ACC112 (cell line): ENCODE results near the gene AP1M2.

Experiments
- H2AFZ ChIP-seq: fragments of 200-600 bp; sonication (generic); one replicate; pipeline ENCODE4 v1.6.0; 2017; ENCODE audit warnings: antibody characterized with exemption, low read length; ENCODE audit not compliant: unreplicated experiment
- H3K27ac ChIP-seq: fragments of 200-600 bp; sonication (generic); 2 replicates; pipeline ENCODE4 v1.5.1; 2014; ENCODE audit warnings: low read depth, mild to moderate bottlenecking, antibody characterized with exemption, low read length, moderate library complexity
- H3K27me3 ChIP-seq: fragments of 200-600 bp; sonication (generic); 2 replicates; pipeline ENCODE4 v1.6.1; 2014; ENCODE audit warnings: mild to moderate bottlenecking, antibody characterized with exemption, low read length, moderate library complexity, mixed read lengths; ENCODE audit not compliant: insufficient read depth
- H3K36me3 ChIP-seq: fragments of 200-600 bp; sonication (generic); 2 replicates; pipeline ENCODE4 v1.6.1; 2016; ENCODE audit warnings: mild to moderate bottlenecking, antibody characterized with exemption, low read length, moderate library complexity, mixed read lengths; ENCODE audit not compliant: insufficient read depth
- H3K4me1 ChIP-seq: fragments of 200-600 bp; sonication (generic); one replicate; pipeline ENCODE4 v1.6.1; 2016; ENCODE audit warnings: low read length, mixed read lengths; ENCODE audit not compliant: insufficient read depth, unreplicated experiment, control insufficient read depth
- H3K4me3 ChIP-seq: fragments of 200-600 bp; sonication (generic); 2 replicates; pipeline ENCODE4 v1.5.1; 2014; ENCODE audit warnings: mild to moderate bottlenecking, low read depth, low read length
- H3K79me2 ChIP-seq: fragments of 200-600 bp; sonication (generic); one replicate; pipeline ENCODE4 v1.6.0; 2016; ENCODE audit warnings: low read length; ENCODE audit not compliant: control insufficient read depth, unreplicated experiment, insufficient read depth

AP1M2 gene

GRCh38 chr19:10618846-10619245 is 31.7 kb upstream of the AP1M2 start:
- no peak overlapping the region for H3K27ac ChIP-seq
- peaks cover 6% of the 10 kb centered on the region for H3K4me1 ChIP-seq
- H3K27me3 ChIP-seq = no peaks in the 10 kb centered on the region
- no peak overlapping the region for H3K4me3 ChIP-seq
- H3K79me2 ChIP-seq = peaks cover 15% of the 10 kb centered on the region
- H2AFZ ChIP-seq = no peak overlapping the region
- H3K36me3 ChIP-seq = no peaks in the 10 kb centered on the region

- H3K4me1 ChIP-seq = peaks cover 9% of the 10 kb centered on the region
- peak overlapping the region; percentile 29; the same call in 1 of the 2 replicates for H3K4me3 ChIP-seq
- peak overlapping the region; percentile 50 for H2AFZ ChIP-seq
- H3K79me2 ChIP-seq = peaks cover 15% of the 10 kb centered on the region
- peak overlapping the region; percentile 82 for H3K27ac ChIP-seq
- no peaks in the 10 kb centered on the region for H3K27me3 ChIP-seq
- H3K36me3 ChIP-seq = no peaks in the 10 kb centered on the region
Observed at GRCh38 chr19:10617409-10618121, 30.5 kb upstream of the AP1M2 start.

GRCh38 chr19:10615429-10616023 is 28.4 kb upstream of the AP1M2 start:
- Histone ChIP-seq H3K79me2 (peaks cover 13% of the 10 kb centered on the region), H3K27me3 (no peaks in the 10 kb centered on the region), H2AFZ (no peak overlapping the region), H3K4me3 (no peak overlapping the region), H3K4me1 (peaks cover 13% of the 10 kb centered on the region), H3K27ac (no peak overlapping the region), H3K36me3 (no peaks in the 10 kb centered on the region)

- Histone ChIP-seq H3K27me3 (no peaks in the 10 kb centered on the region), H3K36me3 (no peaks in the 10 kb centered on the region), H3K27ac (no peak overlapping the region), H3K4me1 (peaks cover 12% of the 10 kb centered on the region), H3K79me2 (peaks cover 13% of the 10 kb centered on the region), H3K4me3 (peak overlapping the region; percentile 12; the same call in 1 of the 2 replicates), H2AFZ (no peak overlapping the region)
Observed at GRCh38 chr19:10612499-10613119, 25.5 kb upstream of the AP1M2 start.

- no peak overlapping the region for H2AFZ ChIP-seq
- H3K79me2 ChIP-seq = peaks cover 9% of the 10 kb centered on the region
- H3K4me1 ChIP-seq = peaks cover 7% of the 10 kb centered on the region
- H3K36me3 ChIP-seq = no peaks in the 10 kb centered on the region
- H3K4me3 ChIP-seq = no peak overlapping the region
- no peak overlapping the region for H3K27ac ChIP-seq
- no peaks in the 10 kb centered on the region for H3K27me3 ChIP-seq
Observed at GRCh38 chr19:10611907-10612306, 24.8 kb upstream of the AP1M2 start.

GRCh38 chr19:10604460-10604980 is 17.4 kb upstream of the AP1M2 start:
- no peaks in the 10 kb centered on the region for H3K27me3 ChIP-seq
- no peak overlapping the region for H3K4me3 ChIP-seq
- peaks cover 6% of the 10 kb centered on the region for H3K4me1 ChIP-seq
- H3K36me3 ChIP-seq = no peaks in the 10 kb centered on the region
- no peak overlapping the region for H3K27ac ChIP-seq
- no peak overlapping the region for H2AFZ ChIP-seq
- peaks cover 21% of the 10 kb centered on the region for H3K79me2 ChIP-seq

GRCh38 chr19:10603873-10604459 is 16.9 kb upstream of the AP1M2 start:
- peaks cover 21% of the 10 kb centered on the region for H3K79me2 ChIP-seq
- H3K4me1 ChIP-seq = peaks cover 6% of the 10 kb centered on the region
- H3K36me3 ChIP-seq = no peaks in the 10 kb centered on the region
- peak overlapping the region; percentile 98 for H3K4me3 ChIP-seq
- peak overlapping the region; percentile 47; the same call in 1 of the 2 replicates for H3K27ac ChIP-seq
- H3K27me3 ChIP-seq = no peaks in the 10 kb centered on the region
- no peak overlapping the region for H2AFZ ChIP-seq

- H3K79me2 ChIP-seq = peaks cover 21% of the 10 kb centered on the region
- peaks cover 6% of the 10 kb centered on the region for H3K4me1 ChIP-seq
- H2AFZ ChIP-seq = peak overlapping the region; percentile 91
- no peaks in the 10 kb centered on the region for H3K27me3 ChIP-seq
- no peaks in the 10 kb centered on the region for H3K36me3 ChIP-seq
- H3K4me3 ChIP-seq = peak overlapping the region; percentile 98
- peak overlapping the region; percentile 47 for H3K27ac ChIP-seq
Observed at GRCh38 chr19:10603084-10603872, 16.2 kb upstream of the AP1M2 start.

GRCh38 chr19:10602330-10603083 is 15.4 kb upstream of the AP1M2 start:
- H3K27ac ChIP-seq = peak overlapping the region; percentile 47; the same call in 1 of the 2 replicates
- peaks cover 6% of the 10 kb centered on the region for H3K4me1 ChIP-seq
- H3K4me3 ChIP-seq = peak overlapping the region; percentile 98
- H3K36me3 ChIP-seq = no peaks in the 10 kb centered on the region
- peak overlapping the region; percentile 91 for H2AFZ ChIP-seq
- no peaks in the 10 kb centered on the region for H3K27me3 ChIP-seq
- peaks cover 21% of the 10 kb centered on the region for H3K79me2 ChIP-seq
